ENCODE data around the gene MANSC1.
"Not testable (repeated sequence)": the region's sequence is repeated elsewhere in the genome, so short reads cannot be mapped to it uniquely, and the experiment has no call there.

MANSC1 gene

GRCh38 chr12:12365446-12365802, 15.4 kb upstream of the MANSC1 start:
- no peak for DNase-seq (ENCODE audit: low spot score)

- no peak for DNase-seq (ENCODE audit: low spot score)
Observed at GRCh38 chr12:12364787-12365445, 14.9 kb upstream of the MANSC1 start.

- no peak for DNase-seq (ENCODE audit: low spot score)
Observed at GRCh38 chr12:12358528-12358927, 8.5 kb upstream of the MANSC1 start.

GRCh38 chr12:12357719-12358461, 7.8 kb upstream of the MANSC1 start:
- no peak for DNase-seq (ENCODE audit: low spot score)

- peak; percentile 97 for DNase-seq (ENCODE audit: low spot score)
Observed at GRCh38 chr12:12356896-12357718, 7.1 kb upstream of the MANSC1 start, which contains the start of gene BORCS5. Gene BORCS5, plus strand, starts transcription at chr12:12357078. Its CDS starts 374 bp downstream, at chr12:12357452.

- DNase-seq (ENCODE audit: low spot score): no peak
Observed at GRCh38 chr12:12356467-12356895, 6.4 kb upstream of the MANSC1 start.

- DNase-seq (ENCODE audit: low spot score): no peak
Observed at GRCh38 chr12:12353807-12354206, 3.8 kb upstream of the MANSC1 start.

GRCh38 chr12:12353276-12353675, 3.2 kb upstream of the MANSC1 start:
- DNase-seq (ENCODE audit: low spot score): no peak

- not testable (repeated sequence) for DNase-seq (ENCODE audit: low spot score)
Observed at GRCh38 chr12:12351468-12352185, 1.6 kb upstream of the MANSC1 start.

GRCh38 chr12:12350868-12351463, 924 bp upstream of the MANSC1 start:
- no peak for DNase-seq (ENCODE audit: low spot score)

- DNase-seq (ENCODE audit: low spot score): peak; percentile 32
Observed at GRCh38 chr12:12338527-12339168, 11.4 kb downstream of the MANSC1 start.

DNA sequence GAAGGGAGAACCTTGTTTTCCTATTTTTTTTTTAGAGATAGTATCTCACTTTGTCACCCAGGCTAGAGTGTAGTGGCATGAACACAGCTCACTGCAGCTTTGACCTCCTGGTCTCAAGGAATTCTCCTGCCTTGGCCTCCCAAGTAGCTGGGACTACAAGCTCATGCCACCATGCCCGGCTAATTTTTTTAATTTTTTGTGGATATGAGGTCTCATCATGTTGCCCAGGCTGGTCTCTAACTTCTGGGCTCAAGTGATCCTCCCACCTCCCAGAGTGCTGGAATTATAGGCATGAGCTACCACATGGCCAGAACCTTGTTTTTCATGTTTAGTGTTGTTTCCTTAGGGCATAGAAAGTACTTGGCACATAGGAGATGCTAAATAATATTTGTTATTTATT, 13.5 kb downstream of the MANSC1 start:
- no peak for DNase-seq (ENCODE audit: low spot score)

- no peak for DNase-seq (ENCODE audit: low spot score)
Observed at GRCh38 chr12:12336049-12336411, 14.0 kb downstream of the MANSC1 start.

DNA sequence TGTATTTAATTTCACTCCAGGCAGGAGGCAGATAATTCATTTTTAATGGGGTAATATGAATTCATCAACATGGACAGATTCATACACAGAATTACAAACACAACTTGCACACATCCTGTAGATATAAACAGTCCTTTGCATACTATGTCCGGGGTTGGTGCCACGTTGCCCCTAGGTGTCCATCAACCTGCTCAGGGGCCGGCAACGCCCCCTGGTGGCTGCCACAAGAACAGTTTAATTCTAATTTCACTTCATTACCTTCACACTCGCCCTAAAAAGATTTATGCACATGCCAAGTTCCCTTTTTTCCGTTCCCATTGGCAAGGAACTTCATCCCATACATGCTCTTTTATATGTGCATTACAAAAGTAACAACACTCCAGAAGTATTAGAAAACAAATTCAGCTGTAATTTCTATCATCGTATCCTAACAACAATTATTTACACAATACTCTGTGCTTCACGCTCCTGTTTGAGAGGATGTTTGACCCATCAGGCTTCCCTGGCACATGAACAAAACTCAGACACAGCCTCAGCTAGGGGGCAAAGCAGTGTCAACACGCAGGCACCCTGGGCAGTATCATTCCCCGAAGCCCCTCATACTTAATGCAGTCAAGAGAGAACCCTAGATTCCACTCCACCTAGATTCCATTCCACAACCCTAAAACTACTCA, 15.5 kb downstream of the MANSC1 start:
- peak; percentile 76 for DNase-seq (ENCODE audit: low spot score)

- no peak for DNase-seq (ENCODE audit: low spot score)
Observed at GRCh38 chr12:12333407-12334366, 16.4 kb downstream of the MANSC1 start.

- no peak for DNase-seq (ENCODE audit: low spot score)
Observed at GRCh38 chr12:12331896-12332295, 18.1 kb downstream of the MANSC1 start.

DNA sequence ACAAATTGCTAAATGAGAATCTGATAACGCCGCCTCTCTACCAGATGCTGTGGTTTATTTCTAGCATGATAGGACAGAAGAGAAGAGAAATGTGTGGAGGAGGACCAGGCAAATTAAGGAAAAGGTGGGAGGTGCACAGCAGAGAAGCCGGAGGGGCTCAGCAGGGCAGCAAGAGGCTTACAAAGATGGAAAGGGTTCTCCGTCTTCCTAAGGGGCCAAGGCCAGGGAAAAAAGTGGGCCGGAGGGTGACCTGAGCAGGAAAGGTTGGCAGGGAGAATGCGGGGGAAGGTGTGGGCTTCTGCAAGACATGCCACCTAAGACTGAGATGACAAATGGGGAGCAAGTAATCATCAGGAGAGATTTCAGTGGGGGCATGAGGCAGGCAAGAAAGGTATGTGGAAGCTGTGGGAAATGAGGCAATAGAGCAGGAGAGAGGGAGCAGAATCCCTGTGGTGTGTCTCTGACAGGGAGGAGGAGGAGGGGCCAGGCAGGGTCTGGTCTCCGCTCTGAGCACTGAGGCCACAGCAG, 18.7 kb downstream of the MANSC1 start:
- peak; percentile 61 for DNase-seq (ENCODE audit: low spot score)

- DNase-seq (ENCODE audit: low spot score): no peak
Observed at GRCh38 chr12:12327802-12328201, 22.2 kb downstream of the MANSC1 start.

DNA sequence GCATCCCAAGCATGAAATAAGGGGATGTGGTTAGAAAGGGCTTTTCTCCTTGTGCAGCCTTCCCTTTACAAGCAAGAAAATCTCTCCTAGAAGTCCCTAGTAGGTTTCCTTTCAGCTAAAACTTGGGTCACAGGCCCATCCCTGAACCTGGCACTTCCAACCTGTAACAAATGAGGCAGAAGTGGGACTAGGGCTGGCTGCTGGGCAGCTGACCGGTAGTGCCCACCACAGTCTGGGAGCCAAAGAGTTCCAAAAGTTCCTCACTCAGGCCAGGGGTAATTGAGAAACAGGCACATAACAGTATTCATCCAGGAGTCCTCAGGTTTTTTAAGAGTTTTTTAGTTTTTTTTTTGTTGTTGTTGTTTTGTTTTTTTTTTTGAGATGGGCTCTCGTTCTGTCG, 23.8 kb downstream of the MANSC1 start:
- no peak for DNase-seq (ENCODE audit: low spot score)
